HG02763 (cell line): Measurements from ENCODE around the gene VDAC2.

Experiments used
- ATAC-seq: cut with Tn5 transposase; IDR thresholded peaks from one replicate; pipeline ENCODE4 v1.9.1; 2021; ENCODE audit warnings: mild to moderate bottlenecking, moderate library complexity; ENCODE audit not compliant: unreplicated experiment

The VDAC2 gene

GRCh38 chr10:75228834-75229233, 18.2 kb downstream of the VDAC2 start:
- no peak for ATAC-seq

GRCh38 chr10:75229971-75230370, 19.4 kb downstream of the VDAC2 start:
- no peak for ATAC-seq

- ATAC-seq = peak; percentile 35
Observed at GRCh38 chr10:75230600-75231038, 20.0 kb downstream of the VDAC2 start.

GRCh38 chr10:75231672-75232581, 21.3 kb downstream of the VDAC2 start:
- no peak for ATAC-seq

- no peak for ATAC-seq
Observed at GRCh38 chr10:75233444-75234016, 22.9 kb downstream of the VDAC2 start.

GRCh38 chr10:75234017-75234682, 23.6 kb downstream of the VDAC2 start:
- peak; percentile 47 for ATAC-seq

GRCh38 chr10:75234683-75235374, 24.2 kb downstream of the VDAC2 start:
- no peak for ATAC-seq

GRCh38 chr10:75235375-75236177, 25.0 kb downstream of the VDAC2 start, which contains the start of gene COMTD1:
Gene COMTD1, minus strand, starts transcription at chr10:75235957. Its CDS starts 29 bp downstream, at chr10:75235928.
- peak; percentile 74 for ATAC-seq

GRCh38 chr10:75236178-75236825, 25.7 kb downstream of the VDAC2 start:
- no peak for ATAC-seq

- no peak for ATAC-seq
Observed at GRCh38 chr10:75238182-75239095, 27.8 kb downstream of the VDAC2 start.

- no peak for ATAC-seq
Observed at GRCh38 chr10:75239096-75239790, 28.6 kb downstream of the VDAC2 start.

GRCh38 chr10:75240329-75241076, 29.9 kb downstream of the VDAC2 start:
- no peak for ATAC-seq

- no peak for ATAC-seq
Observed at GRCh38 chr10:75243426-75243825, 32.8 kb downstream of the VDAC2 start.

GRCh38 chr10:75244487-75245353, 34.1 kb downstream of the VDAC2 start:
- no peak for ATAC-seq

- no peak for ATAC-seq
Observed at GRCh38 chr10:75245354-75246250, 35.0 kb downstream of the VDAC2 start.
